ENCODE results near the gene GJB5.

GJB5 gene

GRCh38 chr1:34785875-34786470 lies 31.1 kb downstream of the GJB5 start:
- Histone ChIP-seq H2AFZ (ENCODE audit: low read length) (no peak overlapping the region), H3K9ac (ENCODE audit: low read length) (no peak overlapping the region)

GRCh38 chr1:34786521-34787325 lies 31.9 kb downstream of the GJB5 start:
- Histone ChIP-seq H3K9ac (ENCODE audit: low read length) (no peak overlapping the region), H3K27ac (ENCODE audit: low read depth, low read length, poor library complexity, severe bottlenecking) (no peak overlapping the region), H3F3A (ENCODE audit: insufficient read depth, low read length) (no peaks in the 10 kb centered on the region), H3K4me3 (ENCODE audit: low read depth, low read length, poor library complexity, severe bottlenecking) (no peak overlapping the region), H3K36me3 (ENCODE audit: insufficient read depth, low read length) (no peaks in the 10 kb centered on the region), H3K9me3 (ENCODE audit: low read length) (no peaks in the 10 kb centered on the region), H3K9me2 (ENCODE audit: low read depth, low read length) (no peaks in the 10 kb centered on the region), H4K20me1 (ENCODE audit: insufficient read depth, low read length) (no peaks in the 10 kb centered on the region), H3K79me2 (ENCODE audit: insufficient read depth, low read length) (no peaks in the 10 kb centered on the region), H3K27me3 (ENCODE audit: insufficient read depth, low read length) (peaks cover 2% of the 10 kb centered on the region), H3K4me2 (ENCODE audit: low read length) (no peak overlapping the region), H2AFZ (ENCODE audit: low read length) (no peak overlapping the region), H3K4me1 (ENCODE audit: insufficient read depth, low read length, severe bottlenecking) (no peaks in the 10 kb centered on the region)
- peak; percentile 71 for TF ChIP-seq CTCF (IDR thresholded peaks at IDR 0.05; ENCODE audit: low read length)
- no peak for TF ChIP-seq EZH2 (IDR thresholded peaks at IDR 0.05; ENCODE audit: borderline replicate concordance, low read length)

More at GRCh38 chr1:34785875-34786470, 31.1 kb downstream of the GJB5 start:
- H3K9me3 ChIP-seq (ENCODE audit: low read length) = no peaks in the 10 kb centered on the region
- no peaks in the 10 kb centered on the region for H3F3A ChIP-seq (ENCODE audit: insufficient read depth, low read length)
- no peak overlapping the region for H3K27ac ChIP-seq (ENCODE audit: low read depth, low read length, poor library complexity, severe bottlenecking)
- no peaks in the 10 kb centered on the region for H3K4me1 ChIP-seq (ENCODE audit: insufficient read depth, low read length, severe bottlenecking)
- no peak overlapping the region for H3K4me3 ChIP-seq (ENCODE audit: low read depth, low read length, poor library complexity, severe bottlenecking)
- no peaks in the 10 kb centered on the region for H3K36me3 ChIP-seq (ENCODE audit: insufficient read depth, low read length)
- H3K9me2 ChIP-seq (ENCODE audit: low read depth, low read length) = no peaks in the 10 kb centered on the region
- H4K20me1 ChIP-seq (ENCODE audit: insufficient read depth, low read length) = no peaks in the 10 kb centered on the region
- no peaks in the 10 kb centered on the region for H3K79me2 ChIP-seq (ENCODE audit: insufficient read depth, low read length)
- TF ChIP-seq EZH2 (IDR thresholded peaks at IDR 0.05; ENCODE audit: borderline replicate concordance, low read length) (no peak), CTCF (IDR thresholded peaks at IDR 0.05; ENCODE audit: low read length) (no peak)
- no peak overlapping the region for H3K4me2 ChIP-seq (ENCODE audit: low read length)
- no peaks in the 10 kb centered on the region for H3K27me3 ChIP-seq (ENCODE audit: insufficient read depth, low read length)

GRCh38 chr1:34787461-34788420 lies 32.9 kb downstream of the GJB5 start:
- Histone ChIP-seq H3K27ac (ENCODE audit: low read depth, low read length, poor library complexity, severe bottlenecking) (no peak overlapping the region), H3K4me3 (ENCODE audit: low read depth, low read length, poor library complexity, severe bottlenecking) (no peak overlapping the region), H3K9me3 (ENCODE audit: low read length) (no peaks in the 10 kb centered on the region), H3K27me3 (ENCODE audit: insufficient read depth, low read length) (peaks cover 7% of the 10 kb centered on the region), H3K79me2 (ENCODE audit: insufficient read depth, low read length) (no peaks in the 10 kb centered on the region), H3F3A (ENCODE audit: insufficient read depth, low read length) (no peaks in the 10 kb centered on the region), H3K9ac (ENCODE audit: low read length) (no peak overlapping the region), H3K9me2 (ENCODE audit: low read depth, low read length) (no peaks in the 10 kb centered on the region), H3K4me1 (ENCODE audit: insufficient read depth, low read length, severe bottlenecking) (no peaks in the 10 kb centered on the region), H3K4me2 (ENCODE audit: low read length) (no peak overlapping the region), H3K36me3 (ENCODE audit: insufficient read depth, low read length) (no peaks in the 10 kb centered on the region), H2AFZ (ENCODE audit: low read length) (no peak overlapping the region), H4K20me1 (ENCODE audit: insufficient read depth, low read length) (no peaks in the 10 kb centered on the region)
- TF ChIP-seq EZH2 (IDR thresholded peaks at IDR 0.05; ENCODE audit: borderline replicate concordance, low read length) (no peak), CTCF (IDR thresholded peaks at IDR 0.05; ENCODE audit: low read length) (peak; percentile 52)

Data from OCI-LY1 (cell line).